ENCODE results near the gene RAB27A. TPM values are rescaled to one million over a fixed set of nuclear protein-coding genes. Genes with fewer than 3 reads are reported as not detected.
A peak's percentile ranks its signal among the peaks of the same experiment; 100 is the strongest.

The RAB27A gene
- total and polyA plus RNA-seq, 10 of the 15 experiments (the other 5 are each of a cell fraction or from before 2014, with no cell fraction given): 13.3 to 139 (median 35.2) TPM

DNA sequence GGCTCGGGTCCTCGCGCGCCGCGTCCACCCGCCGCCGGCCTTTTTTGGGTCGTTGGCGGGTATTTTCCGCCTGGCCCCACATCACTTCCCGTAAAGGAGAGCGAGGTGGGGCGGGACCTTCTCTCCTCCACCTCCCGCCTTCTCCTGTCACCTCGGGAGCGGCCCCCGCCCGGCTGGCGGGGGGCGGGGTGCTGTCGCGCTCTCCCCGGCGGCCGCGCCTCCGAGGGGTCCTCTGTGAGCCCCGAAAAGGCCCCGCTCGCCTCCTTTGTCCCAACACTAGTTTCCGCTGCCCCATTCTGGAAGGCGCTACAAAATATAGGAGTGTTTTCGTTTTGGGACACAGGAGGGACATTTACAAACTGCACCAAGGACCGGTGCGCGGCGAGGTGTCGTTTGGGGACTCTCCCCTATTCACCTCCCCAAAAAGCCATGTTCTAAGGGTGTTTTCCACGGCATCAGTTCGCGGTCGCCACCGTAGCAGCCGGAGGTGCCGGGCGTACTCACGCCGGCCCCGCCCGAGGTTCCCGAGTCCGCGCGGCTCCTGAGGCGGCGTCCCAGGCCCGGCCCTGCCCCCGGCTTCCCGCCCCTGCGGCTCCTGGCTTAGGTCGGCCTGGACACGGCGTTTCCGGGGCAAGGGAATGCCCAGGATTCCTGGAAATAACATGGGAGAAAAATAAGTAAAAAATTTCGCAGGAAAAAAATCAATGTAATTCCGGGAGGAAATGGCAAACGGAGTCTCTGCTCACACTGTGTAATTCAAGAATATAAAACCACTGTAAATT lies at the start of gene RAB27A (continued):
- TF ChIP-seq, protein P1, sequence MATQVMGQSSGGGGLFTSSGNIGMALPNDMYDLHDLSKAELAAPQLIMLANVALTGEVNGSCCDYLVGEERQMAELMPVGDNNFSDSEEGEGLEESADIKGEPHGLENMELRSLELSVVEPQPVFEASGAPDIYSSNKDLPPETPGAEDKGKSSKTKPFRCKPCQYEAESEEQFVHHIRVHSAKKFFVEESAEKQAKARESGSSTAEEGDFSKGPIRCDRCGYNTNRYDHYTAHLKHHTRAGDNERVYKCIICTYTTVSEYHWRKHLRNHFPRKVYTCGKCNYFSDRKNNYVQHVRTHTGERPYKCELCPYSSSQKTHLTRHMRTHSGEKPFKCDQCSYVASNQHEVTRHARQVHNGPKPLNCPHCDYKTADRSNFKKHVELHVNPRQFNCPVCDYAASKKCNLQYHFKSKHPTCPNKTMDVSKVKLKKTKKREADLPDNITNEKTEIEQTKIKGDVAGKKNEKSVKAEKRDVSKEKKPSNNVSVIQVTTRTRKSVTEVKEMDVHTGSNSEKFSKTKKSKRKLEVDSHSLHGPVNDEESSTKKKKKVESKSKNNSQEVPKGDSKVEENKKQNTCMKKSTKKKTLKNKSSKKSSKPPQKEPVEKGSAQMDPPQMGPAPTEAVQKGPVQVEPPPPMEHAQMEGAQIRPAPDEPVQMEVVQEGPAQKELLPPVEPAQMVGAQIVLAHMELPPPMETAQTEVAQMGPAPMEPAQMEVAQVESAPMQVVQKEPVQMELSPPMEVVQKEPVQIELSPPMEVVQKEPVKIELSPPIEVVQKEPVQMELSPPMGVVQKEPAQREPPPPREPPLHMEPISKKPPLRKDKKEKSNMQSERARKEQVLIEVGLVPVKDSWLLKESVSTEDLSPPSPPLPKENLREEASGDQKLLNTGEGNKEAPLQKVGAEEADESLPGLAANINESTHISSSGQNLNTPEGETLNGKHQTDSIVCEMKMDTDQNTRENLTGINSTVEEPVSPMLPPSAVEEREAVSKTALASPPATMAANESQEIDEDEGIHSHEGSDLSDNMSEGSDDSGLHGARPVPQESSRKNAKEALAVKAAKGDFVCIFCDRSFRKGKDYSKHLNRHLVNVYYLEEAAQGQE (IDR thresholded peaks at IDR 0.05; ENCODE audit: low read depth, low read length): no peak
- TF ChIP-seq, protein P2, sequence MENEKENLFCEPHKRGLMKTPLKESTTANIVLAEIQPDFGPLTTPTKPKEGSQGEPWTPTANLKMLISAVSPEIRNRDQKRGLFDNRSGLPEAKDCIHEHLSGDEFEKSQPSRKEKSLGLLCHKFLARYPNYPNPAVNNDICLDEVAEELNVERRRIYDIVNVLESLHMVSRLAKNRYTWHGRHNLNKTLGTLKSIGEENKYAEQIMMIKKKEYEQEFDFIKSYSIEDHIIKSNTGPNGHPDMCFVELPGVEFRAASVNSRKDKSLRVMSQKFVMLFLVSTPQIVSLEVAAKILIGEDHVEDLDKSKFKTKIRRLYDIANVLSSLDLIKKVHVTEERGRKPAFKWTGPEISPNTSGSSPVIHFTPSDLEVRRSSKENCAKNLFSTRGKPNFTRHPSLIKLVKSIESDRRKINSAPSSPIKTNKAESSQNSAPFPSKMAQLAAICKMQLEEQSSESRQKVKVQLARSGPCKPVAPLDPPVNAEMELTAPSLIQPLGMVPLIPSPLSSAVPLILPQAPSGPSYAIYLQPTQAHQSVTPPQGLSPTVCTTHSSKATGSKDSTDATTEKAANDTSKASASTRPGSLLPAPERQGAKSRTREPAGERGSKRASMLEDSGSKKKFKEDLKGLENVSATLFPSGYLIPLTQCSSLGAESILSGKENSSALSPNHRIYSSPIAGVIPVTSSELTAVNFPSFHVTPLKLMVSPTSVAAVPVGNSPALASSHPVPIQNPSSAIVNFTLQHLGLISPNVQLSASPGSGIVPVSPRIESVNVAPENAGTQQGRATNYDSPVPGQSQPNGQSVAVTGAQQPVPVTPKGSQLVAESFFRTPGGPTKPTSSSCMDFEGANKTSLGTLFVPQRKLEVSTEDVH (IDR thresholded peaks at IDR 0.05; ENCODE audit: low read depth, partially characterized antibody): no peak
- TF ChIP-seq BHLHE40 (IDR thresholded peaks at IDR 0.05; ENCODE audit: borderline replicate concordance in 1 of 2, low read depth in 2 of 2, low read length in 1 of 2) (0 out of 4 replicates have a peak, but pooled peaks of 1 of the 2 experiments have one; percentile 3), IKZF2 (IDR thresholded peaks at IDR 0.05) (peak; percentile 51 to 53; a peak in 3 of 4 replicates), DPF2 (IDR thresholded peaks at IDR 0.05) (no peak), POU2F2 (IDR thresholded peaks at IDR 0.05; ENCODE audit: borderline replicate concordance, low read depth, low read length) (no peak), JUND (IDR thresholded peaks at IDR 0.05; ENCODE audit: low read depth, low read length) (no peak), IKZF1 (conservative IDR thresholded peaks at IDR 0.05) (peak; percentile 81), WRNIP1 (IDR thresholded peaks at IDR 0.05; ENCODE audit: borderline replicate concordance, low read depth, low read length) (no peak), NBN (IDR thresholded peaks at IDR 0.05) (0 out of 2 replicates have a peak, but pooled peaks have one; percentile 30), FOXK2 (IDR thresholded peaks at IDR 0.05) (no peak), ZNF217 (IDR thresholded peaks at IDR 0.05) (no peak), RAD51 (IDR thresholded peaks at IDR 0.05) (no peak), CREM (IDR thresholded peaks at IDR 0.05; ENCODE audit: low read depth) (no peak)
- TF ChIP-seq, protein P3, sequence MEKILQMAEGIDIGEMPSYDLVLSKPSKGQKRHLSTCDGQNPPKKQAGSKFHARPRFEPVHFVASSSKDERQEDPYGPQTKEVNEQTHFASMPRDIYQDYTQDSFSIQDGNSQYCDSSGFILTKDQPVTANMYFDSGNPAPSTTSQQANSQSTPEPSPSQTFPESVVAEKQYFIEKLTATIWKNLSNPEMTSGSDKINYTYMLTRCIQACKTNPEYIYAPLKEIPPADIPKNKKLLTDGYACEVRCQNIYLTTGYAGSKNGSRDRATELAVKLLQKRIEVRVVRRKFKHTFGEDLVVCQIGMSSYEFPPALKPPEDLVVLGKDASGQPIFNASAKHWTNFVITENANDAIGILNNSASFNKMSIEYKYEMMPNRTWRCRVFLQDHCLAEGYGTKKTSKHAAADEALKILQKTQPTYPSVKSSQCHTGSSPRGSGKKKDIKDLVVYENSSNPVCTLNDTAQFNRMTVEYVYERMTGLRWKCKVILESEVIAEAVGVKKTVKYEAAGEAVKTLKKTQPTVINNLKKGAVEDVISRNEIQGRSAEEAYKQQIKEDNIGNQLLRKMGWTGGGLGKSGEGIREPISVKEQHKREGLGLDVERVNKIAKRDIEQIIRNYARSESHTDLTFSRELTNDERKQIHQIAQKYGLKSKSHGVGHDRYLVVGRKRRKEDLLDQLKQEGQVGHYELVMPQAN (conservative IDR thresholded peaks at IDR 0.05): peak; percentile 11; the same call in 1 of the 2 replicates
- TF ChIP-seq, protein P4, sequence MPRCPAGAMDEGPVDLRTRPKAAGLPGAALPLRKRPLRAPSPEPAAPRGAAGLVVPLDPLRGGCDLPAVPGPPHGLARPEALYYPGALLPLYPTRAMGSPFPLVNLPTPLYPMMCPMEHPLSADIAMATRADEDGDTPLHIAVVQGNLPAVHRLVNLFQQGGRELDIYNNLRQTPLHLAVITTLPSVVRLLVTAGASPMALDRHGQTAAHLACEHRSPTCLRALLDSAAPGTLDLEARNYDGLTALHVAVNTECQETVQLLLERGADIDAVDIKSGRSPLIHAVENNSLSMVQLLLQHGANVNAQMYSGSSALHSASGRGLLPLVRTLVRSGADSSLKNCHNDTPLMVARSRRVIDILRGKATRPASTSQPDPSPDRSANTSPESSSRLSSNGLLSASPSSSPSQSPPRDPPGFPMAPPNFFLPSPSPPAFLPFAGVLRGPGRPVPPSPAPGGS (IDR thresholded peaks at IDR 0.05; ENCODE audit: borderline replicate concordance, insufficient read depth, low read depth, low read length, poor library complexity, severe bottlenecking): no peak
- TF ChIP-seq, protein P5, sequence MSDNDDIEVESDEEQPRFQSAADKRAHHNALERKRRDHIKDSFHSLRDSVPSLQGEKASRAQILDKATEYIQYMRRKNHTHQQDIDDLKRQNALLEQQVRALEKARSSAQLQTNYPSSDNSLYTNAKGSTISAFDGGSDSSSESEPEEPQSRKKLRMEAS (IDR thresholded peaks at IDR 0.05; ENCODE audit: low read depth, low read length): 0 out of 2 replicates have a peak, but pooled peaks have one; percentile 27
- TF ChIP-seq, protein P6, sequence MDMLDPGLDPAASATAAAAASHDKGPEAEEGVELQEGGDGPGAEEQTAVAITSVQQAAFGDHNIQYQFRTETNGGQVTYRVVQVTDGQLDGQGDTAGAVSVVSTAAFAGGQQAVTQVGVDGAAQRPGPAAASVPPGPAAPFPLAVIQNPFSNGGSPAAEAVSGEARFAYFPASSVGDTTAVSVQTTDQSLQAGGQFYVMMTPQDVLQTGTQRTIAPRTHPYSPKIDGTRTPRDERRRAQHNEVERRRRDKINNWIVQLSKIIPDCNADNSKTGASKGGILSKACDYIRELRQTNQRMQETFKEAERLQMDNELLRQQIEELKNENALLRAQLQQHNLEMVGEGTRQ (IDR thresholded peaks at IDR 0.05; ENCODE audit: borderline replicate concordance, low read depth, low read length): no peak
